T-helper 1 cell treated with Interleukin-12 subunit alpha and Interleukin-12 subunit beta and Interleukin-4 antibody, amounts not matched to agents 30 μg/mL and 1 μg/mL, for 36 hours (primary cell): ENCODE measurements around the gene NADK.
A peak's percentile ranks its signal among the peaks of the same experiment; 100 is the strongest.
"Not testable (repeated sequence)": the region's sequence is repeated elsewhere in the genome, so short reads cannot be mapped to it uniquely, and the experiment has no call there.

Source experiments
- H3K27ac Mint-ChIP-seq: one replicate; pipeline ENCODE4 v1.8.0; 2021; ENCODE audit warnings: mild to moderate bottlenecking, mixed read lengths
- H3K27me3 Mint-ChIP-seq: one replicate; pipeline ENCODE4 v1.8.0; 2021; ENCODE audit warnings: low read depth, mixed read lengths
- H3K36me3 Mint-ChIP-seq: one replicate; pipeline ENCODE4 v1.8.0; 2021; ENCODE audit warnings: low read depth, mixed read lengths
- H3K4me1 Mint-ChIP-seq: one replicate; pipeline ENCODE4 v1.8.0; 2021; ENCODE audit warnings: low read depth, mixed read lengths
- H3K4me3 Mint-ChIP-seq: one replicate; pipeline ENCODE4 v1.8.0; 2021; ENCODE audit warnings: mild to moderate bottlenecking, moderate library complexity, mixed read lengths
- H3K9me3 Mint-ChIP-seq: one replicate; pipeline ENCODE4 v1.8.0; 2021; ENCODE audit warnings: mixed read lengths

Gene NADK

GRCh38 chr1:1729116-1729816 is 49.0 kb downstream of the NADK start:
- H3K27me3 Mint-ChIP-seq: not testable (repeated sequence)
- H3K4me1 Mint-ChIP-seq: peaks cover 20% of the 10 kb centered on the region
- peak overlapping the region; percentile 77 for H3K4me3 Mint-ChIP-seq

DNA sequence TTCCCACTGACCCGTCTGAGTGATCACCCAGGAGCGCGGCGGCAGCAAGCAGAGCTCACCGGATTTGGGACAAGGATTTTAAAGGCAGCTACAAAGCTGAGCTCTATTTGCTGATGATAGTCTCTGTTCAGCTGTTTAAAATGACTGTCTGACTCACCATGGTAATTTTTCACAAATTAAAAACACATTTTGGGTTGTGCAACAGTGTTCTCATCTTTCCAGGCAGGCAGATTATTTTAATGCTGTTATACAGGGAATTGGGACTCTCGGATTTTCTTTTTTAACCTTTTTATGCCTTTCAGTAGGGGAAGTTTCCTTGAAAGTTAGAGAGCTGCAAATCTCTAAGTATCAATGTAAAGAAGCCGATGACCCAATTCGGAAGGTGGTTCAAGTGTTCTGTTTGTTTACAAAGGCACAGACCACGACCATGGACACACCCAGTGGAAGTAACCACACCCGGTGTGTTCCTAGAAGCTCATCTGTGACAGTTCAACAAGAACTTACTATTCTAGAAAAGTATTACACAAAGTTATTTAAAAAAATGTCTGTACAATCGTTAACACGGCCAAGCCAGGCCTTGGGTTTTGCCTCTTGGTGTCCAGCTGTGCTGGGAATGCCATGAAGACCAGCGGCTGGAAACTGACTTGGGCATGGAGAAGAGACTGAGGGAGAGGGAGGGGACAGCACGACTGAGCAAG is 49.8 kb downstream of the NADK start:
- H3K4me1 Mint-ChIP-seq: peaks cover 18% of the 10 kb centered on the region
- not testable (repeated sequence) for H3K27me3 Mint-ChIP-seq, H3K9me3 Mint-ChIP-seq
- H3K4me3 Mint-ChIP-seq: peak overlapping the region; percentile 77
- H3K36me3 Mint-ChIP-seq: peaks cover 23% of the 10 kb centered on the region
- H3K27ac Mint-ChIP-seq: peak overlapping the region; percentile 99

More at GRCh38 chr1:1729116-1729816, 49.0 kb downstream of the NADK start:
- Mint-ChIP-seq H3K27ac (peak overlapping the region; percentile 99), H3K36me3 (peaks cover 23% of the 10 kb centered on the region)
- H3K9me3 Mint-ChIP-seq: not testable (repeated sequence)

- H3K27ac Mint-ChIP-seq: peak overlapping the region; percentile 76
- not testable (repeated sequence) for H3K27me3 Mint-ChIP-seq, H3K9me3 Mint-ChIP-seq, H3K4me3 Mint-ChIP-seq
- H3K4me1 Mint-ChIP-seq: peaks cover 18% of the 10 kb centered on the region
- peaks cover 19% of the 10 kb centered on the region for H3K36me3 Mint-ChIP-seq
Measured at GRCh38 chr1:1727131-1727651, 51.1 kb downstream of the NADK start.

GRCh38 chr1:1726088-1726487 is 52.2 kb downstream of the NADK start:
- H3K27me3 Mint-ChIP-seq, H3K9me3 Mint-ChIP-seq: not testable (repeated sequence)
- Mint-ChIP-seq H3K36me3 (peaks cover 16% of the 10 kb centered on the region), H3K4me3 (peak overlapping the region; percentile 67), H3K4me1 (peaks cover 23% of the 10 kb centered on the region), H3K27ac (peak overlapping the region; percentile 77)

DNA sequence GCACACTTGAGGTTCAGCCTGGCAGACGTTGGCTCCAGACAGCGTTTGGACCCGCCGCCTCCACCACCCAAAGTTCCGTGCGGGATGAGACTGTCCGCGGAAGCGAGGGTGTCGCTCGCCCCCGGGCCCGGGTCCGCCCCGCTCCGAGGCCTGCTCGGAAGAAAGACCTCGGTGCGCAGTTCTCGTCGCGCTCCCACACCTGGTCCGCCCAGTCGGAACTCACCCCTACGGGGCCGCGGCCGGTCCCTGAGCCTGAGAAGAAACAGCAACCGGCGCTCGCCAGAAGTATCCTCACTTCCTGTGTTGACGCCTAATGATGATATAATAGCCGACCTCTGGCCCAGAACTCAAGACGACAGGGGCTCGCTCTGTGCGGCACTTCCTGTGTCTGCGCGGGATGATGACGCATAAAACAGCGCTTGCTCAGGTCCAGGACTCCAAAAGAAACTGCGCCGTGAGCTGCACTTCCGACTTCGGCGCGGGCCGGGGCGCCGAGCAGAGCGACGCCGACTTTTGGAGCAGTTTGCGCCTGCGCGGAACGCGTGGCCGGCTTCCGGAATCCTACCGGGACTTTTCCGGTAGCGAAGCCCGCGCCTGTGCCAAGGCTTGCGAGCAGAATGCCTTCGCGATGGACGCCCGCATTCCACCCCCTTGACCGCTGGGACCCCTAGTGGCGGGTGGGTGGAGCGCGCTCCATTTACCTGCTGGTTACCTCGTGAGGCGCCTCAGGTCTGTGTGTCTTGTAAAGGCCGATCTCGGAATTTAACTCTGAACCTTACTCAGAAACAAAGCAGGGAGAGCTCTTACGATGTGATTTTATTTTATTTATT is 54.0 kb downstream of the NADK start, which contains the start of gene CDK11A:
Gene CDK11A, minus strand, starts transcription at position 323 of the 830 bp plus-strand sequence. CDS start 1,539 bp downstream, outside the sequence.
- Mint-ChIP-seq H3K36me3 (peaks cover 20% of the 10 kb centered on the region), H3K4me3 (peak within 1 kb of the TSS; percentile 96), H3K4me1 (peaks cover 20% of the 10 kb centered on the region), H3K27ac (peak within 1 kb of the TSS; percentile 98)
- not testable (repeated sequence) for H3K9me3 Mint-ChIP-seq, H3K27me3 Mint-ChIP-seq

- H3K27me3 Mint-ChIP-seq: no peaks in the 10 kb centered on the region
- H3K27ac Mint-ChIP-seq: no peak overlapping the region
- H3K36me3 Mint-ChIP-seq: peaks cover 24% of the 10 kb centered on the region
- no peak overlapping the region for H3K4me3 Mint-ChIP-seq
- H3K9me3 Mint-ChIP-seq: no peaks in the 10 kb centered on the region
- H3K4me1 Mint-ChIP-seq: peaks cover 11% of the 10 kb centered on the region
Measured at GRCh38 chr1:1721201-1721600, 57.1 kb downstream of the NADK start.

DNA sequence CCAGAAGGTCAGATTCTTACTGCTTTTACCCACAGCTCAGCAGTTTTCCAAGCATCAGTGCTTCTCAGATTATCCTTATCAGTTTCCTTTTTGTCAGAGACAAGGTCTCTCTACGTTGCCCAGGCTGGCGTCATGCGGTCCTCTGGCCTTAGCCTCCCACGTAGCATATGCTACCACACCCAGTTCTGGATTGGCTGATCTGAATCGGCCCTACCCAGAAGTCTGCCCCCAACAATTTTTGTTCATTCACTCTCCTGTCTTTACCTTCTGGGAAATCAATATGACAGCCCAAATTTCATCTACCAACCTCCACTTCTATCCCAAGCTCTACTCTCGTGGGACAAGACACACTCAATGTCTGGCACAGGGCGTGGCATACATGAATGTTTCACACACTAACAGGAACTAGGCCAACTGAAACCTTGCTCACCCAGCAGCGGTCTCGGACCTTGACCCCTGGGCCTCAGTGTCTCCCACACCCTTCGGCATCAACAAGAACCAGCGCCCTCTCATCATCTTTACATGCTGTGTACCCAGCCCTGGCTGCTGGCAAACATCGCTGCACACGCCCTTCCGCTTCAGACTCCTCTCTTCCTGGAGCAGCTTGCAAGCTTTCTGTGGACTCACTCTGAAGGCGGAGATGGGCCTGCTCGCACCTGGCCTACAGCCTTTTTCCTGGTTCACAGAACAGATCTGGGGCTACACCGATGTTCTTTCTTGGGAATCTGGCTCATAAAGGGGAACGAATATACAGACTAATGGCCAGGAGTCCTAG is 63.0 kb downstream of the NADK start:
- H3K9me3 Mint-ChIP-seq, H3K4me1 Mint-ChIP-seq, H3K27ac Mint-ChIP-seq, H3K27me3 Mint-ChIP-seq, H3K4me3 Mint-ChIP-seq: not testable (repeated sequence)
- H3K36me3 Mint-ChIP-seq: peaks cover 21% of the 10 kb centered on the region

GRCh38 chr1:1707897-1708296 is 70.4 kb downstream of the NADK start:
- H3K4me1 Mint-ChIP-seq, H3K9me3 Mint-ChIP-seq, H3K36me3 Mint-ChIP-seq, H3K27me3 Mint-ChIP-seq, H3K4me3 Mint-ChIP-seq, H3K27ac Mint-ChIP-seq: not testable (repeated sequence)

GRCh38 chr1:1707241-1707640 is 71.0 kb downstream of the NADK start:
- H3K4me3 Mint-ChIP-seq, H3K36me3 Mint-ChIP-seq, H3K27me3 Mint-ChIP-seq, H3K9me3 Mint-ChIP-seq, H3K27ac Mint-ChIP-seq, H3K4me1 Mint-ChIP-seq: not testable (repeated sequence)

DNA sequence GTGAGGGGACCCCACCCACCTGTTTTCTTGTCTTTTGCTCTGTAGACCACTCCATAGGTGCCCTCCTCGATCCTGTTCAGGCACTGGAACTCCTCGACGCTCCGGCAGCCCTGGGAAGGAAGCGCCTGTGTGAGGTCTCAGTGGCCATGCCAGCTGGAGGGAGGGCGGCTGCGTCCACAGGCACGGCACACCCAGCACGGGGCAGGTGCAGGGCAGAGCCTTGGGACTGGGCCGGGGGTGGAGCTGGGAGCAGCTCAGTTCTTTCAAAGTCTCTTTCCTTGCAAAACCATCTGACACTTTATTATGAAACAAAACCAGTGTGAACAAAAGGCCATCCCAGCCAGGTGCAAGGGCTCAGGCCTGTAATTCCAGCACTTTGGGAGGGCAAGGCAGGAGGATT is 72.6 kb downstream of the NADK start:
- not testable (repeated sequence) for H3K36me3 Mint-ChIP-seq, H3K4me3 Mint-ChIP-seq, H3K27me3 Mint-ChIP-seq, H3K27ac Mint-ChIP-seq, H3K4me1 Mint-ChIP-seq, H3K9me3 Mint-ChIP-seq

GRCh38 chr1:1704284-1704957 is 73.8 kb downstream of the NADK start:
- H3K27me3 Mint-ChIP-seq, H3K4me1 Mint-ChIP-seq, H3K36me3 Mint-ChIP-seq, H3K4me3 Mint-ChIP-seq, H3K27ac Mint-ChIP-seq, H3K9me3 Mint-ChIP-seq: not testable (repeated sequence)

DNA sequence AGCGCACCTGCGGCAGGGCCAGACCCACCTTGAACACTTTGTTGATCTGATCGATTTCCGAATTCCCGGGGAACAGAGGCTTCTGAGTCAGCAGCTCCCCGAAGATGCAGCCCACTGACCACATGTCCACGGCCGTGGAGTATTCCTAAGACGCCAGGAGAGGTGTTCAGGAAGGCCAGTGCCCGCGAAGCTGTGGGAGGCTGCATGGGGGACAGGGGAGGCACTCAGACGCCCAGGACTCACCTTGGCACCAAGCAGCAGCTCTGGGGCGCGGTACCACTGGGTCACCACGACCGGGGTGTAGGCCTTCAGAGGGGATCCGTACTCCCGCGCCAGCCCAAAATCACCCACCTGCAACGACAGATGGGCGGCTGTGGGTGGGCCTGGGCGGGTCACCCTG is 74.5 kb downstream of the NADK start:
- H3K4me3 Mint-ChIP-seq: no peak overlapping the region
- no peaks in the 10 kb centered on the region for H3K4me1 Mint-ChIP-seq
- no peak overlapping the region for H3K27ac Mint-ChIP-seq
- H3K9me3 Mint-ChIP-seq: no peaks in the 10 kb centered on the region
- no peaks in the 10 kb centered on the region for H3K27me3 Mint-ChIP-seq
- peaks cover 3% of the 10 kb centered on the region for H3K36me3 Mint-ChIP-seq

- H3K4me3 Mint-ChIP-seq, H3K4me1 Mint-ChIP-seq, H3K36me3 Mint-ChIP-seq, H3K9me3 Mint-ChIP-seq, H3K27ac Mint-ChIP-seq, H3K27me3 Mint-ChIP-seq: not testable (repeated sequence)
Measured at GRCh38 chr1:1702506-1702905, 75.8 kb downstream of the NADK start.
